T-cell (primary cell): ENCODE measurements around the gene B4GALT5. TPM values are rescaled to one million over a fixed set of nuclear protein-coding genes. Genes with fewer than 3 reads are reported as not detected.
"Not testable (repeated sequence)": the region's sequence is repeated elsewhere in the genome, so short reads cannot be mapped to it uniquely, and the experiment has no call there.

Source experiments
- ATAC-seq, 4 experiments: fragments of 200-7000 bp in 3 of 4; fragments of 150-1000 bp in 1 of 4; cut with Tn5 transposase; replicated peaks in 1 of 4; 1 replicate in 3 of 4; 2 replicates in 1 of 4; pipeline ENCODE4 v1.10.0; 2021; ENCODE audit warnings: moderate library complexity in 3 of 4, mild to moderate bottlenecking in 2 of 4, moderate number of reproducible peaks in 1 of 4
- CTCF ChIA-PET, 2 donors: fragments of 300-600 bp; sonication (Branson Sonifier 250); formaldehyde crosslinking; loops; one replicate each; lab custom pipeline; 2022; ENCODE audit warnings: antibody characterized with exemption in 2 of 2; lab: Charles Lee
- POLR2A ChIA-PET, 2 donors: fragments of 300-600 bp; sonication (Branson Sonifier 250); formaldehyde crosslinking; loops; one replicate each; lab custom pipeline; 2022; ENCODE audit warnings: antibody characterized with exemption in 2 of 2; lab: Charles Lee
- DNase-seq, 35 experiments: peaks; one replicate each; pipeline versions ENCODE4 v3.0.0 to v3.0.0-alpha.2; 2013 to 2023
- H3K27ac ChIP-seq: one replicate; pipeline ENCODE4 v1.5.1; 2013; ENCODE audit warnings: low read length
- H3K27me3 ChIP-seq, 2 experiments: replicated peaks in 1 of 2; 1 replicate in 1 of 2; 2 replicates in 1 of 2; pipeline versions ENCODE4 v1.6.1 to v1.7.0; 2013; ENCODE audit warnings: low read length in 1 of 2, mixed read lengths in 1 of 2; ENCODE audit not compliant: control insufficient read depth in 2 of 2, insufficient read depth in 2 of 2; ENCODE audit errors: extremely low read depth in 1 of 2
- H3K36me3 ChIP-seq, 2 donors: 1 replicate in 1 of 2; 2 replicates in 1 of 2; pipeline versions ENCODE4 v1.6.1 to v1.7.0; 2013; ENCODE audit warnings: low read length in 1 of 2; ENCODE audit not compliant: control insufficient read depth in 2 of 2, insufficient read depth in 1 of 2; ENCODE audit errors: extremely low read depth in 1 of 2
- H3K4me1 ChIP-seq, 2 experiments: 1 replicate in 1 of 2; 2 replicates in 1 of 2; pipeline versions ENCODE4 v1.6.1 to v1.7.0; 2013; ENCODE audit warnings: low read length in 2 of 2, mixed read lengths in 1 of 2; ENCODE audit not compliant: insufficient read depth in 2 of 2, control insufficient read depth in 1 of 2; ENCODE audit errors: extremely low read depth in 1 of 2
- H3K4me3 ChIP-seq, 2 donors: 1 replicate in 1 of 2; 2 replicates in 1 of 2; pipeline versions ENCODE4 v1.5.1 to v1.7.0; 2013; ENCODE audit warnings: mild to moderate bottlenecking in 2 of 2, low read length in 1 of 2, moderate library complexity in 1 of 2; ENCODE audit not compliant: control insufficient read depth in 1 of 2; ENCODE audit errors: extremely low read depth in 1 of 2
- H3K9me3 ChIP-seq: 2 replicates; pipeline ENCODE4 v1.7.0; 2013
- H3K27ac Mint-ChIP-seq, 2 donors: one replicate each; pipeline ENCODE4 v1.8.0; 2020 to 2021; ENCODE audit warnings: mild to moderate bottlenecking in 2 of 2, mixed read lengths in 2 of 2
- H3K27me3 Mint-ChIP-seq, 2 donors: one replicate each; pipeline ENCODE4 v1.8.0; 2021 to 2022; ENCODE audit warnings: mixed read lengths in 2 of 2
- H3K36me3 Mint-ChIP-seq: one replicate; pipeline ENCODE4 v1.8.0; 2021; ENCODE audit warnings: mixed read lengths
- H3K4me1 Mint-ChIP-seq, 3 donors: one replicate each; pipeline ENCODE4 v1.8.0; 2020 to 2022; ENCODE audit warnings: mixed read lengths in 3 of 3, mild to moderate bottlenecking in 1 of 3
- H3K4me3 Mint-ChIP-seq, 3 donors: one replicate each; pipeline ENCODE4 v1.8.0; 2020 to 2022; ENCODE audit warnings: mild to moderate bottlenecking in 3 of 3, mixed read lengths in 3 of 3, moderate library complexity in 3 of 3
- H3K9me3 Mint-ChIP-seq, 3 donors: one replicate each; pipeline ENCODE4 v1.8.0; 2020 to 2022; ENCODE audit warnings: mixed read lengths in 3 of 3
- whole genome bisulfite sequencing: methylation state at CpG from one replicate; pipeline ENCODE4 v1.1.5; 2013; ENCODE audit warnings: missing lambda C conversion rate; ENCODE audit not compliant: insufficient coverage; 5-methylcytosine and 5-hydroxymethylcytosine counted together
- total RNA-seq, 35 experiments: library from RNA in 6 of 35; stranded (reverse) in 6 of 35; fragments of 120-200 nt in 1 of 35; gene quantifications; one replicate each; pipeline versions ENCODE4 v1.2.1 to v1.2.4 and lab custom pipeline; 2013 to 2026

Gene B4GALT5
- total RNA-seq, 5 donors from 2014 or later (not counting 1 experiment from before 2014, with no cell fraction given): 4.6 to 11.9 (median 9.2) TPM

GRCh38 chr20:49725694-49726093, 12.0 kb upstream of the B4GALT5 start:
- Histone ChIP-seq H3K36me3 (no peaks in the 10 kb centered on the region), H3K27ac (no peak overlapping the region), H3K4me1 (peaks cover 0 to 13% of the 10 kb centered on the region in 2 experiments), H3K27me3 (peaks cover 0 to 2% of the 10 kb centered on the region in 2 experiments), H3K4me3 (no peak overlapping the region), H3K9me3 (no peaks in the 10 kb centered on the region)
- Mint-ChIP-seq H3K36me3 (no peaks in the 10 kb centered on the region), H3K27ac (no peak overlapping the region), H3K4me3 (no peak overlapping the region), H3K9me3 (no peaks in the 10 kb centered on the region), H3K27me3 (no peaks in the 10 kb centered on the region), H3K4me1 (peaks cover 11 to 15% (median 11%) of the 10 kb centered on the region in 3 donors)
- ATAC-seq (no peak), DNase-seq (no peak)
- 88% methylated on average over 2 of the region's 2 CpGs for WGBS
- CTCF ChIA-PET: no interaction called here
- POLR2A ChIA-PET: no interaction called here

DNA sequence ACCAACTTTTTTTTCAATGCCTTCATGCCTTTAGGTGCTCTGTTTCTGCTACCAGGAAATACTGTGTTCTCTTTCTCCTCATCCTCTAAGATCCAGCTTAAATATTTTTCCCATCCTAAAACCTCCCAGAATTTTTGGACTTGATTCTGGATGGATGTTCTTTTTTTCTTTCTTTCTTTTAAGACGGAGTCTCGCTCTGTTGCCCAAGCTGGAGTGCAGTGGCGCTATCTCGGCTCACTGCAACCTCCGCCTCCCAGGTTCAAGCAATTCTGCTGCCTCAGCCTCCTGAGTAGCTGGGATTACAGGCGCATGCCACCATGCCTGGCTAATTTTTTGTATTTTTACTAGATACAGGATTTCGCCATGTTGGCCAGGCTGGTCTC, 11.5 kb upstream of the B4GALT5 start:
- H3K9me3 Mint-ChIP-seq, H3K4me3 Mint-ChIP-seq, H3K4me3 ChIP-seq, H3K27me3 ChIP-seq, H3K27ac ChIP-seq, DNase-seq, H3K36me3 Mint-ChIP-seq, H3K27ac Mint-ChIP-seq, ATAC-seq, H3K27me3 Mint-ChIP-seq, H3K36me3 ChIP-seq, POLR2A ChIA-PET, H3K9me3 ChIP-seq: not testable (repeated sequence)
- peaks cover 11 to 15% (median 11%) of the 10 kb centered on the region in 3 donors for H3K4me1 Mint-ChIP-seq
- CTCF ChIA-PET: interaction anchor here in 1 of 2 donors (0.8 to 0.9 kb wide), 2 partner anchors 78 to 115 kb away, joined by 3 to 4 read pairs; no protein-coding TSS in a partner anchor
- WGBS: 100% methylated on average over 5 of the region's 7 CpGs
- peaks cover 0 to 13% of the 10 kb centered on the region in 2 experiments for H3K4me1 ChIP-seq

DNA sequence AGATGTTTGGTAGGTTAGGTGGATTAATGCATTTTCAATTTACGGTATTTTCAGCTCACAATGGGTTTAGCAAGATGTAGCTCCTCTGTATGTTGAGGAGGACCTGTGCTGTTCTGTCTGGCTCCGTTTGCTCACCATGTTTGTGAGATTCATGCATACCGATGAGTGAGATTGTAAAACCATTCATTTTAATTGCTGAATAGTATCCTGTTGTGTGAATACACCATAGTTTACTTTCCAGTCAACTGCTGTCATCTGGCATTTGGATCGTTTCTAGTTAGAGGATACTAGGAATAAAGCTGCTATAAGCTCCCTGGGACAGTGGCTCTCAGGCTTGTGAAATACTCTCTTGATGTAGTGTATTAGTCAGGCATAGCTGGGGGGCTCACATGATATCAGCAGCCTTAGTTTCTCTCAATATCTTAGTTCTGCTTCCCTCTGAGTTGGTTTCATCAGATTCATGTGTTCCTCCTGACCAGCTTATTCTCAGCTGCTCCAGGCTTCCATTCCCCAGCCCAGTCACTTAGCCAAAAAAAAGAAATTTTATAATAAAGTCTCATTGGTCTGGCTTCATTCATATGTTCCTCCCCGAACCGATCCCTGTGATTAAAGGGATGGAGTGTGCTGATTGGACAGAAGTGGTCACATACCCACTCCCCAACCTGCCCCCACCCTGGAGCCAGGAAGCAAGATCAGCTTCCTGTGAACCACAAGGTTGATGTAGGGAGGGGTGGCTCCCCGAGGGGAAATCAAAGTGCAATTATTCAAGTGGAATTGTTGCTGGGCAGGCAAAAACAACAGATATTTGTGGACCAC, 10.9 kb upstream of the B4GALT5 start:
- H3K36me3 ChIP-seq: no peaks in the 10 kb centered on the region
- Mint-ChIP-seq H3K4me1 (peaks cover 11 to 15% (median 11%) of the 10 kb centered on the region in 3 donors), H3K36me3 (no peaks in the 10 kb centered on the region), H3K27ac (no peak overlapping the region), H3K27me3 (no peaks in the 10 kb centered on the region), H3K4me3 (no peak overlapping the region), H3K9me3 (no peaks in the 10 kb centered on the region)
- ATAC-seq (peak in 2 of 4 experiments; percentile 52 to 56), DNase-seq (peak in 8 of 35 experiments; percentile 5 to 16 (median 10))
- peaks cover 0 to 13% of the 10 kb centered on the region in 2 experiments for H3K4me1 ChIP-seq
- H3K4me3 ChIP-seq: no peak overlapping the region
- H3K9me3 ChIP-seq: no peaks in the 10 kb centered on the region
- POLR2A ChIA-PET: no interaction called here
- 100% methylated on average over 2 of the region's 7 CpGs for WGBS
- no peak overlapping the region for H3K27ac ChIP-seq
- CTCF ChIA-PET: interaction anchor here in 1 of 2 donors (0.5 to 0.9 kb wide), 3 partner anchors 15 to 114 kb away, joined by 3 to 5 read pairs (median 4); no protein-coding TSS in a partner anchor
- peaks cover 0 to under 1% of the 10 kb centered on the region in 2 experiments for H3K27me3 ChIP-seq

- H3K4me1 Mint-ChIP-seq: peaks cover 11 to 15% (median 11%) of the 10 kb centered on the region in 3 donors
- POLR2A ChIA-PET, DNase-seq, H3K27me3 ChIP-seq, H3K9me3 Mint-ChIP-seq, ATAC-seq, H3K27ac ChIP-seq, H3K36me3 ChIP-seq, H3K36me3 Mint-ChIP-seq, H3K27me3 Mint-ChIP-seq, H3K4me3 ChIP-seq, H3K4me3 Mint-ChIP-seq, H3K9me3 ChIP-seq, H3K27ac Mint-ChIP-seq: not testable (repeated sequence)
- peaks cover 0 to 13% of the 10 kb centered on the region in 2 experiments for H3K4me1 ChIP-seq
- 97% methylated on average over 4 of the region's 6 CpGs for WGBS
- CTCF ChIA-PET: interaction anchor here in 1 of 2 donors (0.7 kb wide), 1 partner anchor 122 kb away, joined by 3 read pairs; no protein-coding TSS in a partner anchor
Measured at GRCh38 chr20:49723758-49724157, 10.1 kb upstream of the B4GALT5 start.

- H3K9me3 Mint-ChIP-seq, H3K27me3 ChIP-seq, H3K9me3 ChIP-seq, H3K4me3 Mint-ChIP-seq, DNase-seq, CTCF ChIA-PET, POLR2A ChIA-PET, ATAC-seq, H3K27me3 Mint-ChIP-seq, H3K27ac ChIP-seq, H3K36me3 ChIP-seq, H3K4me3 ChIP-seq, H3K27ac Mint-ChIP-seq, H3K36me3 Mint-ChIP-seq: not testable (repeated sequence)
- peaks cover 11 to 20% (median 12%) of the 10 kb centered on the region in 3 donors for H3K4me1 Mint-ChIP-seq
- peaks cover 0 to 13% of the 10 kb centered on the region in 2 experiments for H3K4me1 ChIP-seq
- 92% methylated on average over 9 of the region's 12 CpGs for WGBS
Measured at GRCh38 chr20:49721326-49721725, 7.6 kb upstream of the B4GALT5 start.

DNA sequence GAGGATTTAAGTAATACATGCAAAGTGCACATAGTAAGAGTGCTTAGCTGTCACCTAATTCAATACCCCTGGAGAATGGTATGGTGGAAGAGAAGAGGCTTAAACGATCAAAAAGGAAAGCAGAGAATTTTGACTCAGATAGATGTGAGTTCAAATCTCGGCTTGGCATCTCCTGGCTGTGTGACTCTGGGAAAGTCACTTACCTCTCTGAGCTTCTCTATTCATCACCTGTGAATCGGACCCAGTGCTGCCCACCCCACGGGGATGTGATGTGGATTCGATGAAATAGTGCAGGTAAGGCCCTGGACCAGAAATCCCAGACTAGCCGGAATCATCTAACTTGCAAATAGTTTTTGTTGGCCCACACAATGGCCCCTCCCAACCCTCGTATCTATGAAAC, 1.8 kb upstream of the B4GALT5 start:
- H3K36me3 ChIP-seq: no peaks in the 10 kb centered on the region
- no peaks in the 10 kb centered on the region for H3K9me3 Mint-ChIP-seq
- no peak overlapping the region for H3K27ac ChIP-seq
- WGBS: no CpG with 5 or more reads among the region's 7 CpGs
- DNase-seq (no peak), ATAC-seq (no peak)
- ChIA-PET CTCF (interaction anchor here in 1 of 2 donors (1.4 kb wide), 1 partner anchor 47 kb away, joined by 3 read pairs; no protein-coding TSS in a partner anchor), POLR2A (interaction anchor here in 1 of 2 donors (0.6 kb wide), 1 partner anchor 383 kb away, joined by 3 read pairs; no protein-coding TSS in a partner anchor)
- peaks cover 4 to 16% of the 10 kb centered on the region in 2 experiments for H3K4me1 ChIP-seq
- no peaks in the 10 kb centered on the region for H3K36me3 Mint-ChIP-seq
- H3K4me3 Mint-ChIP-seq: peak overlapping the region; percentile 53 to 88 (median 86)
- H3K4me1 Mint-ChIP-seq: peaks cover 28 to 41% (median 36%) of the 10 kb centered on the region in 3 donors
- H3K27me3 ChIP-seq: no peaks in the 10 kb centered on the region
- H3K27ac Mint-ChIP-seq: no peak overlapping the region
- peaks cover 0 to 3% of the 10 kb centered on the region in 2 donors for H3K27me3 Mint-ChIP-seq
- H3K9me3 ChIP-seq: no peaks in the 10 kb centered on the region
- H3K4me3 ChIP-seq: no peak overlapping the region
